T-helper 22 cell (primary cell): ENCODE results near the gene CLCA1.

ENCODE experiments used
- DNase-seq: peaks from one replicate; pipeline ENCODE4 v3.0.0-alpha.2; 2020; ENCODE audit warnings: low read depth

CLCA1 gene

DNA sequence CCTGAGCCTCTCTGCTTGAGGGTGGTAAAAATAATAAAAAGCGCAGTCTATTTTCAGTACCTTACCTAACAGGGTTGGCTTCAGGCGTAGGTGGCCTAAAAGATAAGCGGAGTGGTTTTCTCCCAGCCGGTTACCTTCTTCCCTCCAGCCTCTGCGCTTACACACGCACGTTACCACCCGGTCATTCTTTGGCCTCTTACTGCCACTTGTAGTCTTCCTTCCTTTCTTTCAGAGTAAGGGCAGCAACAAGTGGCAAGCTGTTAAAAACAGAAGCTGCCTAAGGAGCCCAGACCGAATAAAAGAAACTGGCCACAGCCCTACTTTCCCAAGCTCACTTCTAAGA lies 35.4 kb downstream of the CLCA1 start:
- no peak for DNase-seq

DNA sequence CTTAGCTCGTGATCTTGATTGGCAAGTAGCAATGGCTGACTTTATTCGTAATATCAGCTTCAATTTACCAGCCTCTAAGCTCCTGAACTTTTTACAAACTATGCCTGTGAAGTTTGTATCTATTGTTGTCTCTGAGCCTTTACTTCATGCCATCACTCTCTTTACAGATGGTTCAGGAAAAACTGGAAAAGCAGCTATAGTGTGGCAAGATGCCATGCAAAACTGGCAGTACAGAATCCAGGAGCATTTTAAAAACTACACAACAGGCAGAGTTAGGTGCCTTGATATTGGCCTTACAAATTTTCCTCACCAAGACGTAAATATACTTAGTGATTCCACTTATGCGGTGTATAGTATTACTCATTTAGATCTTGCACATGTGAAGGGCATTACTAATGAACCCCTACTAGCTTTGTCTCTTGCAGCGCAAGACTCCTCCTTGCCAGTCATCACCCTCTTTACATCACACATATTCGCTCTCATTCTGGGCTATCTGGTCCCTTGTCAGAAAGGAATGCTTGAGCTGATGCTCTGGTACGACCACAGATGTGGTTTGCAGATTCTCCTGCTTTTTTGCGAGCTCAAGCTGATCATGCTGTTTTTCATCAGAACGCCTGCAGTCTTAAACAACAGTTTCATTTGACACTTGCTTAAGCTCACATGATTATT lies 36.3 kb downstream of the CLCA1 start:
- no peak for DNase-seq

DNA sequence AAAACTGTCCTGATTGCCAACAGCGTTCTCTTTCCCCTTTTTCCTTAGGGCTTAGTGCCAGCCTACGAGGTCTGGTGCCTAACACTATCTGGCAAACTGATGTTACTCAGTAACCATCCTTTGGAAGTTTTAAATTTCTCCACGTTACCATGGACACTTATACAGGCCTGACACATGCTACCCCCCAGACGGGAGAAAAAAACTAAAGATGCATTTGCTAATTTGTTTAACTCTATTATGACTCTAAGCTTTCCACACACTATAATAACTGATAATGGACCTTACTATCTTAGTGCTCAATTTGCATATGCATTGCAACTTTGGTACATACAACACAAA lies 36.8 kb downstream of the CLCA1 start:
- DNase-seq, result no peak

DNA sequence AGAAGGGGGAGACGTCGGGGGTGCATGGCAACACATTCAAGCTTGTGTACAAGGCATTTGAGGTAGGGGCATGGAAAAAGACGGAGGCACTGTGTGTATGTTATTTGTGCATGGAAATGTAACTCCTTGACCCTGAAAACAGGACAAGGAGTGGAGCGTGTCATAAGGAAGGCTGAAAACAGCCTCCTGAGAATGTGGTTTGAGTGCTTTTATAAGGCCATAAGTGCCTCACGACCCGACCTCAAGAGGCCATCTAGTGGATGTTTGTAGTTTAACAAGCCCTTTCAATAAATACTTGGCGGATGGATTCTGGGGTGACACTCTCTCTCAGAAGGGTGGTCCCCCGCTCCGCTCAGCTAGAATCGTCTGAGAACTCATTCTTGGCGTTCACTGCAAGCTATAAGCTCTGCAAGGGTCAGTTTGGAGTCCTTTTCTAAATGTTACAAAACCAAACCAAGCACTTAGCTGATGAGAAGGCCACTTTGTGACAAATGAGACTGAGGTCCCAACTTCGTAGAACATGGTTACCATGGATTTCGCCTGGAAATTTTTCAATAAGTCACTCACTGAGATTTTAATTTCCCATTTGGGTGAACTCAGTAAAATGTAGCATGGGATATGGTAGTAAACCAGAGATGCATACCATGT lies 39.3 kb downstream of the CLCA1 start:
- no peak for DNase-seq

DNA sequence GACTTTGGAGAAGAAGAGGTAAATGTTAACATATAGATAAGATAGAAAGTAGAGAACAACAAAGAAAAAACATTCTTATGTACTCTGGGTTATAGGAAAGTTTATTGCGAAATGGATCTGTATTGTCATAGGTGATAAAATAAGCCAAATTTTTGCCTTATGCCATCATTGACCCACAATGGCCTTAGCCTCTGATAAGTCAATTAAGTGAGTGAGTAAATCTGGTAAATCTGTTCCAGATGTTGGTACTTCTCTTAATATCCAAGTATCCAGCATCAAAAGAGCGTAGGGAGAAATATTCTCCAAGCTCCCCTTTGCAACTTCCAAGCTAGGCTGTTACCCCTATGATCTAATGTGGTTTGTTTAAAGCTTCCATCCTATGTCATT lies 39.8 kb downstream of the CLCA1 start:
- DNase-seq, result no peak

DNA sequence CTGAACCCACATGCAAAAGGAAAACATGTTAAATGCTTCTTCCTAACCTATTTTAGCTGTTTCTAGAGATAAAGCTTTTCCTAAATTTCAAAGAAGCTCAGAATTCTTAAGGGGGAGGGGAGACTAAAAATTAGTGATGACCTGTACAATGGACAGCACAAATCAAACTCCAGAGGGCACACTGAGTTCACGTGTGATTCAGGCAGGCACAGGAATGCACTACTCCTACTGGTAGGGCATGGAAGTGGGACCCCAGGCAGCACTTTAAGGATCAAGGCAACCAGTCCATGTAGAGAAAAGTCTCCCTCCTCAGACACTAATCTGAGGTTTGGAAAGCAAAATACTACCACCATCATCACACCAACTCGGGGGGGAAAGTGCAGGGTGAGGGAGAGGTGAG lies 46.9 kb downstream of the CLCA1 start:
- DNase-seq, result no peak

DNA sequence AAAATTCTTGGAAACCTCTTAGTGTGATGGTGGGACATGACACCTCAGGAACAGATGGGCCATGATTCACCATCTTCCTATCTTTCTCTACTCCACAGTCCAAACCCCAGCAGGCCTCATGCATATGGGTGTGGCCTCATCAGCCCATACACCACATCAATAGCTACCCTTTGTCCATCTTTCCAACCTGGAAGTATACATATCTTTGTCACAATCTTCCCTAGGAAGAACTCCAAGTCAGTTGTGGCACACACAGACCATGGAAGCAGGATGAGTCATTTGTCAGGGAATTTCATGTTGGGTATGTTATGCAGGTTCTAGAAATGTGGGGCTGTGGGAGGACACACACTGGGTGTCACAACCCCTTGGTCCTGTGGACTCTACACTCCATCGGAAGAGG lies 47.6 kb downstream of the CLCA1 start:
- no peak for DNase-seq

DNA sequence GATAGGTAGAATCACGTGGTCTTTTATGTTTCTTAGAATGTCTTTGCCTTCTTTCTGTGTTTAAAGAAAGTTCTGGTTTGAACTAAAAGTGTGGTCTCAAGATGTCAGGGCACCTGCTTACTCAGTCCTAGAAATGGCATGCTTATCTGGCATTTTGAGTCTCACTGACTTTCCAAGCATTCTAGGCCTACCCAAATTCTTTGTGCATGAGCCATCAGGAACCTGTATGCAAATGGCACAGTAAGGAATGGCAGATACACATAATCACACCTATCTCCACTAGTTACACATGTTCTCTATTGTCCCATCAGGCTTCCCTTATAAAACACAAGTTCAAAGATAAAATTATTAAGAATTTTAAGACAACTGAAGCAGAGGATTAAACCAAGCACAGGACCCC lies 48.6 kb downstream of the CLCA1 start:
- no peak for DNase-seq

DNA sequence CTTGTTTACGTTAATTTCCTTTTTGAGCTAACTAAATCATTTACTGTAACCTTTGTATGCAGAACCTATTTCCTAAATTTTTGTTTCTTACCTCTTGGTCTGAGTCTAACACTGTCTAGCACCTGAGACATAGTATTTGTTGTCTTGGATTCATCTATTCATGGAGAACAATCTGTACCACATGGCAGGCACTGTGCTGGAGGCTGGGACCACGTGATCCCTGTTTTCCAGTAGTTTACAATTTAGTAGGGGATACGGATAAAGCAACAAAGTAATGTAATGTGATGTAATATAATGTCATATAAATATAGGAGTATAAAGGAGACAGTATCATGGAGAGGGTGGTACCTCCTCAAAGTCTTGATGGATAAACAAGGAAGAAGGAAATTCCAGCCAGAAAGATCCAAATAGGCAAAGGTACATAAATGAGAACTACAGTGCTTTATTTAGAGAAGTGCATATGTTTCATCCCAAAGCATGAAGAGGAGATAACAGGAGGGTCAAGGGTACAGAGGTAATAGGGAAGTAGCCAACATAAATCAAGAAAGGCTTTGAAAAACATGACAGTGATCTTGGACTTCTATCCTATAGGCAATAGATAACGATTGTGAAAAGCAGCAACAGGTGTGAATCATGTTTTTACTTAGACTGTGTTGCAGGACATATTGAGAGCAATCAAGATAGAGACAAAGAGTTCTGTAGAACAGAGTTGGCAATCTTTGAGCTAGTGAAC lies 52.2 kb downstream of the CLCA1 start:
- no peak for DNase-seq

DNA sequence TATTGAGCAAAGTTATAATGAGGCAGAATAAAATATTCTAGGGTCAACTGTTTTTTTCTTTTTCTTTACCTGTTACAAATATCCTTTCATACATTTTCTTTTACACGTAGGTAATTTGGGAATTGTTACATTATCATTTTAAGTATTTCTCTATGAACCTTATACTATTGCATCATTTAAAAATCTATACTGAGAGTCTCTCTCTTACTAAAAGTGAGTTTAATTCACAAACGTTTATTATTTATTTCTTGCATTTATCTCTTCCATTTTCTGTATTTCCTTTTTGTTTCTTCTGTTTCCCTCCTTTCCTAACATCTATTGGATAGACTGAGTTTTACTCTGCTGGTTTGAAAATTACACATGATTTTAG lies 52.8 kb downstream of the CLCA1 start:
- DNase-seq, result no peak

DNA sequence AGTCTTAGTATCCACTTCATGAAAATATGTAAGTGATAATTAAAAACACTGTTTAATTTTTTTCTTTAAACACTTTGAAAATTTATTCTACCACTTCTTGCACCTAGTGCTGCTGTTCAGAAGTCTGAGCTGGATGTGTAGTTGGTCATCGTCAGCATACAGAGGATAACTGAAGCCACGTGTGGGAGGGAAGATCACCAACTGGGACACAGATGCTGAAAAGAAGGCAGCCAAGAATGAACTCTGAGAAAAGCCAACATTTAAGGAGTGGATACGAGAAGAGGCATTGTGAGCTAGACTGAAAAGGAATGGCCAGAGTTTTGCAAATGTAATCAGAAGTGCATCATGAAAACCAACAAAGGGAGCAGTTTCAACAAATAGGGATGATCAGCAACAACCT lies 53.5 kb downstream of the CLCA1 start:
- no peak for DNase-seq

DNA sequence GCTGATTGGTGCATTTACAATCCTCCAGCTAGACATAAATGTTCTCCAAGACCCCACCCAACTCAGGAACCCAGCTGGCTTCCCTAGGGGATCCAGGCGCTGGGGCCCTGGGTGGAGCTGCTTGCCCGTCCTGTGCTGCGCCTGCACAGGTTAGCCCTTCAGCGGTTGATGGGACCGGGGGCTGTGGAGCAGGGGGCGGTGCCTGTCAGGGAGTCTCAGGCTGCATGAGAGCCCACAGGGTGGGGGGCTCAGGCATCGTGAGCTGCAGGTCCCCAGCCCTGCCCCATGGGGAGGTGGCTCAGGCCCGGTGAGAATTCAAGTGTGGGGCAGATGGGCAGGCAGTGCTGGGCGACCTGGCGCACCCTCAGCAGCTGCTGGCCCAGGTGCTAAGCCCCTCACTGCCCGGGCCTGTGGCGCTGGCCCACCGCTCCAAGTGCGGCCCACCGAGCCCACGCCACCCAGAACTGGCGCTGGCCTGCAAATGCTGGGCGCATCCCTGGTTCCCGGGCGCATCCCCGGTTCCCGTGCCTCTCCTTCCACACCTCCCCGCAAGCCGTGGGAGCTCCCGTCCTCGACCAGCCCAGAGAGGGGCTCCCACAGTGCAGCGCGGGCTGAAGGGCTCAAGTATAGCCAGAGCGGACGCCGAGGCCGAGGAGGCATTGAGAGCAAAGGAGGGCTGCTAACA lies 55.1 kb downstream of the CLCA1 start:
- no peak for DNase-seq

DNA sequence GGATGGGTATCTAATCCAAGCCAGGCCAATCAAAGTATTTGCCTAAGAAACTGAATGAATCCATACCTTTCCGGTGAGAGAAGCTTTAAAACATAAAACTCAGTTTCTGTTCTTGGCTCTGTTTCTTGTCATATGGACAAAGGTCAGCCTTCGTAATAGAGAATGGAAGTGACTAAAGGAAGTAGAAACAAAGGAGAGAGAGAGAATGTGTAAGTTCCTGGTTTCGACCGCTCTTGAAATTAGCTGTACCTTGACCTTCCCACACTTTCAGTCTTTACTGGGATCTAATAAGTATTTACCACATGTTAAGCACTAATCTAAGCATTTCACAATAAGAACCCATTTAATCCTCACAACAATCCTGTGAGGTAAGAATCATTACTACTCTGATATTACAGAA lies 58.6 kb downstream of the CLCA1 start:
- no peak for DNase-seq

DNA sequence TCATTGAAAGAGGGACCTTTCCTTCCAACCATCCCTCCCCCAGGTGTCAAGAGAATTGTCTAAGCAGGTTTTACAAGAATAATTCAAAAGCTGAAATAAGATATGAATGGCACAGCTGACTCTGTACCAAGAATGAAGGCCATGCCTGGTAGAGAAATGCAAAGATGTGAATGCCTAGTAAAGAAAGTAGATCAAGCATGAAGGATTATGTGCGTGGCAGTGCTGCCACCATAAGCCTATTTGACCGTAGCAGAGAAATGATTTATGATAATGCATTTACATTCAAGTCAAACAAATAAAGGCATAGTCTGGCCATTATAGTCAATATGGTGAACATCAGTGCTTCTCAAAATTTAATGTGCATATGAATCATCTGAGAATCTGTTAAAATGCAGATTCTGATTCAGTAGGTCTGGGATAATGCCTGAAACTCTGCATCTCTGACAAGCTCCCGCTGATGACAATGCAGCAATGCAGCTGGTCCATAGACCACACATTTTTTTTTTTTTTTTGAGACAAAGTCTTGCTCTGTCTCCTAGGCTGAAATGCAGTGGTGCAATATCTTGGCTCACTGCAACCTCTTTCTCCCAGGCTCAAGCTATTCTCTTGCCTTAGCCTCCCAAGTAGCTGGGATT lies 61.6 kb downstream of the CLCA1 start:
- no peak for DNase-seq

DNA sequence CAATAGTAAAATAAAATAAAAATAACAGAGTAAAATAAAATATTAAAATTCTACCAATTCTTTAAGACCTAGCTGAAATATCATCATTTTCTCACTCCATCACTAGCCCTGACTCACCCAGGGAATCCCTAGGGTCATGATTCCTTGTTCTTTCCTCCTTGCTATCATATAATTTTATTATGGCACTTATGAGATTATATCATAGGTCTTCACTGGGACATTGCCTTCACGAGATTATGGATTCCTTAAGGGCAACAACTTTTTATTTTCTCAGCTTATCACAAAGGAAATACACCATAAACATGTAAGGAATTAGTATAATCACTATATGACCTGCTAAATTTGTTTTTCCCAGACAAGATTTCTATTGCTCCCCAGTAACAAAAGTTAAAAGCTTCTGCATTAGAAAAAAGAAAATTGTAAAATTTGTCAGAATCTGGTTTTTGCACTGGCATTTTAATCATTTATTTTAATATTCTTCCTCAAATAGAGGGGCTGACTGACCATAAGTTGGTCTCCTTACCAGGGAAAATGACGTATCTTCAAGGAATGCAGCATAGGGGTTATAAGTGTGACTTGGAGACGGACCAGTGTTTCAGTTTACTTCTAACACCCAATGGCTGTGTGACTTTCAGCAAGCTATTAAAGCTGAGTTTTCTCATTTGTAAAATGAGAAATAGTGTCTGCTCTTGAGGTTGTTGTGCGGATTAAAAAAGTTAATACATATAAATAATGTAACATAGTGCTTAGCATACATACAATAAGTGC lies 69.4 kb downstream of the CLCA1 start:
- no peak for DNase-seq

DNA sequence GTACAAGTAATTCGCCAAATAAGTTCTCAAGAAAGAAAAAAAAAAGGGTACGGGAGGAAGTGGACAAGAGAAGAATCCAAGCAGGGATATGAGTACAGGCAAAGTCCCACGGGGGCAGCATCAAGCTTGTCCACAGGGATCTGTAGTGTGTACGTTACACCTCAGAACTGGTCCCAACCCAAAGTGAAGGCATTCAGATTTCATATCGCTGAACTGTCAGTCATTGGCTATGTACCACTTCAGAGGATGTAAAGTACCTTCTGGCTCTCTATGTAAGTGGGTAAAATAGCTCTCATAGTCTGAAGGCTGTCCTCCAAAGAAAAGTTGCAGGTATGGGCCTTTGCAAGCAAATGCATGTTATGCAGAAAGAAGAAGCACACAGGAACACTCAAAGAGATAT lies 70.0 kb downstream of the CLCA1 start:
- no peak for DNase-seq

DNA sequence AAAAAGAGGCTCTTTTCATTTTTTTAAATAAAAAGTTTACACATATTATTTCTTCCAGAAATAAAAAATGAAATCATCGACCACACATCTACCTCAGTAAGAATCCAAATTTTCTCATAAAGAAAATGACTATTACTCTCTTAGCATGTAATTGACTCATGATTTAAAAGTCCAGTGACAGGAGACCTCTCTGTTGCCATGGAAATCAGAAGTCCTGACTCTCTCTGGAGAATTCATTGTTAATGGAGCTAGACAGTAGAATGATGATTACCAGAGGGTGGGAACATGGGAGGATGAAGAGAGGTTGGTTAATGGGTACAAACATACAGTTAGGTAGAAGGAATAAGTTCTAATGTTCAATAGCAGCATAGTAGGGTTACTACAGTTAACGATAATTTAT lies 73.1 kb downstream of the CLCA1 start:
- DNase-seq, result no peak

DNA sequence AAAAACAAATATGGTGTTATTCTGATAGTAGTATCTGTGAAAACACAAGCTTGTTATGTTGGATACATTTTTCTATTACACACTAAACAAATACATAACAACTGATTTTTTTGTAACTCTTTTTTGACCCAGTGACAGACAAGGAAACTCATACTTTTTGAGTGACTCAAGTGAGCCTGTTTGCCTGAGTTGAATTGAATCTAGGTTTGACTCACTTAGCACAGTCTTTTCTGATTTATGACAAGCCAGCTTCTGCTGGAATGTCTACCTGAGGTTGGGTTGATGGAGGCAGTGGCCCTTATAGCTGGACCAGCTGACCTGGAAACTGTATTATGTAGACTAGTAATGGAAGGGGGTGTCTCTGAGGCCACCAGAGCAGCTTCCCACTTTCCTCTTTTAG lies 73.9 kb downstream of the CLCA1 start:
- no peak for DNase-seq

DNA sequence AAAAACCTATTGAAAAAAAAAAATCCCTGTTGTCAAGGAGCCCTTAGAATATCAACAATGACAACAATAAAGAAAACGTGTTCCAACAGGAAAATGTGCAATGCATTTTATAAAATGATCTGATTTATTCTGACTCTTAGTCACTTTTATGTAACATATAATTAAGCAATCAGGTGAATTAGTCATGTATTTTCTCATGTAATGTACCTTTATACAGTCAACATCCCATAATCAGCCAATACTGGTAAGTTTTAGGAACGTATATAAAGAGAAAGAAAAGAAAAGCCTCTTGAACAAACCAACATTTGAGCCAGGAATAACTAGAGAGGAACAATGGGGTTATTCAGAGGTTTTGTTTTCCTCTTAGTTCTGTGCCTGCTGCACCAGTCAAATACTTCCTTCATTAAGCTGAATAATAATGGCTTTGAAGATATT lies 78.1 kb downstream of the CLCA1 start, which contains the start of gene CLCA4:
TSS of gene CLCA4 (plus strand) at position 292 of the 435 bp plus-strand sequence. CDS start at position 334, 42 bp downstream.
- DNase-seq, result no peak

DNA sequence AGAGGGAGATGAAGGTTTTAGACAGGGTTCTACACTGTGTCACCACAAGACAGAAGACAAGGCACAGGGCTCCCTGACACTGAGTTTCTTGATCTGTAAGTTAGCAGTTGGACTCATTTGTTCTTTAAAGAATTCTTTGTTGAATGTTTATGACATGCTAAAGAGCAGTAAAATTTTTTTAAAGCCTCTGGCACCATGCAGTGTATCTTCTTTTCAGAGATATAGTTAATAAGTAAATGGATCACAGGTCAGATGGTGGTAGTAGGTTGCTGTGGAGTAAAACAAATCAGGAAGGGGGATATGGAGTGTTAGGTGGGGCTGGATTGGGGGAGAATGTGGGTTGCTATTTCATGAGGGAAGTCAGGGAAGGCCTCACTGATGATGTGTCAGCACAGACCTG lies 80.1 kb downstream of the CLCA1 start:
- no peak for DNase-seq
